Stomach (tissue), 9 donors: ENCODE data around the gene PKNOX2. TPM values are rescaled to one million over a fixed set of nuclear protein-coding genes. Genes with fewer than 3 reads are reported as not detected.
A peak's percentile ranks its signal among the peaks of the same experiment; 100 is the strongest.

Experiments used
- DNase-seq, 2 donors: peaks; one replicate each; pipeline versions ENCODE4 v3.0.0 to v3.0.0-alpha.2; 2013 to 2019
- H3K27ac ChIP-seq, 5 donors: fragments of 200-600 bp in 4 of 5; sonication (generic) in 4 of 5; one replicate each; pipeline ENCODE4 v1.5.1; 2013 to 2019; ENCODE audit warnings: mild to moderate bottlenecking in 1 of 5, moderate library complexity in 1 of 5
- H3K27me3 ChIP-seq, 3 donors: fragments of 200-600 bp; sonication (generic); one replicate each; pipeline ENCODE4 v1.5.1; 2017 to 2019; ENCODE audit warnings: mixed run types in 1 of 3
- H3K36me3 ChIP-seq, 4 donors: fragments of 200-600 bp; sonication (generic); 1 replicate in 3 of 4; 2 replicates in 1 of 4; pipeline ENCODE4 v1.5.1; 2016 to 2019
- H3K4me1 ChIP-seq, 4 donors: fragments of 200-600 bp; sonication (generic); one replicate each; pipeline ENCODE4 v1.5.1; 2016 to 2019
- H3K4me3 ChIP-seq, 4 donors: fragments of 200-600 bp; sonication (generic) in 3 of 4; one replicate each; pipeline ENCODE4 v1.5.1; 2016 to 2019; ENCODE audit warnings: mild to moderate bottlenecking in 1 of 4
- H3K9me3 ChIP-seq, 4 donors: fragments of 200-600 bp; sonication (generic); one replicate each; pipeline ENCODE4 v1.5.1; 2016 to 2019
- CTCF ChIP-seq, 7 experiments: fragments of 450-650 bp in 4 of 7; fragments of 200-600 bp in 3 of 7; sonication (generic) in 3 of 7; IDR thresholded peaks; one replicate each; pipeline ENCODE4 v1.5.1; 2016 to 2019; ENCODE audit warnings: antibody characterized with exemption in 7 of 7, control low read depth in 2 of 7, mild to moderate bottlenecking in 1 of 7
- EP300 ChIP-seq: sonication (generic); formaldehyde crosslinking; IDR thresholded peaks from one replicate; pipeline ENCODE4 v1.6.1; 2017; ENCODE audit warnings: antibody characterized with exemption
- POLR2A ChIP-seq, 4 donors: fragments of 450-650 bp; IDR thresholded peaks; one replicate each; pipeline ENCODE4 v1.6.1; 2016; ENCODE audit warnings: antibody characterized with exemption in 4 of 4, control low read depth in 2 of 4, mild to moderate bottlenecking in 1 of 4, moderate library complexity in 1 of 4
- POLR2AphosphoS5 ChIP-seq, 3 donors: sonication (generic); formaldehyde crosslinking; IDR thresholded peaks; one replicate each; pipeline ENCODE4 v1.6.1; 2016; ENCODE audit warnings: antibody characterized with exemption in 3 of 3
- WGBS, 5 donors: extraction: QIAGEN DNeasy Blood & Tissue Kit in 3 of 5; methylation state at CpG; one replicate each; pipeline versions ENCODE4 v1.1.5 to v1.1.7; 2013 to 2018; 5-methylcytosine and 5-hydroxymethylcytosine counted together
- intact Hi-C: fragments of 100-400 bp; cut with DNase I; formaldehyde crosslinking; loops from one replicate; pipeline ENCODE4 v1.15.1; 2023; ENCODE audit warnings: low total_unique reads
- polyA plus RNA-seq, 3 donors: library from polyadenylated mRNA; stranded (reverse); fragments of 200-250 nt; gene quantifications; one replicate each; pipeline ENCODE4 v1.2.3, GENCODE V29; 2013
- total RNA-seq, 5 donors: library from RNA; depleted of rRNA; stranded (reverse); fragments of >200 nt; gene quantifications; one replicate each; pipeline versions ENCODE4 v1.1.0 to v1.2.3, GENCODE V29; 2014 to 2016
- donor health status: healthy with polysubstance abuse.
- donor health status: Bipolar disorder and iron deficiency.
- donor health status: healthy.

Gene PKNOX2
- total and polyA plus RNA-seq, 8 donors: 0.83 to 4.9 (median 2.3) TPM; not detected in 1

GRCh38 chr11:125279676-125280418, 115.3 kb downstream of the PKNOX2 start:
- Histone ChIP-seq H3K4me1 (peaks cover 0 to 4% (median 0%) of the 10 kb centered on the region in 4 donors), H3K9me3 (no peaks in the 10 kb centered on the region), H3K27me3 (no peaks in the 10 kb centered on the region), H3K36me3 (no peaks in the 10 kb centered on the region), H3K4me3 (no peak overlapping the region), H3K27ac (no peak overlapping the region)
- intact Hi-C loops: no loop called here
- no peak for DNase-seq
- no peak for TF ChIP-seq POLR2AphosphoS5 (IDR thresholded peaks at IDR 0.05)
- 87 to 94% (median 91%) methylated on average over 8 of the region's 8 CpGs for WGBS, 5 donors

GRCh38 chr11:125280646-125281045, 116.1 kb downstream of the PKNOX2 start:
- no peaks in the 10 kb centered on the region for H3K27me3 ChIP-seq
- H3K36me3 ChIP-seq: no peaks in the 10 kb centered on the region
- TF ChIP-seq EP300 (no peak), POLR2A (IDR thresholded peaks at IDR 0.05) (no peak), POLR2AphosphoS5 (IDR thresholded peaks at IDR 0.05) (no peak)
- H3K4me3 ChIP-seq: no peak overlapping the region
- 75 to 90% (median 80%) methylated on average over 4 to 5 of the region's 5 CpGs for WGBS, 5 donors
- DNase-seq: no peak
- H3K27ac ChIP-seq: no peak overlapping the region
- intact Hi-C loops: no loop called here
- H3K4me1 ChIP-seq: peaks cover 0 to 4% (median 0%) of the 10 kb centered on the region in 4 donors
- no peaks in the 10 kb centered on the region for H3K9me3 ChIP-seq

- 70 to 78% (median 73%) methylated on average over 11 to 12 of the region's 12 CpGs for WGBS, 5 donors
Observed at GRCh38 chr11:125281831-125282595, 117.5 kb downstream of the PKNOX2 start.

GRCh38 chr11:125282596-125282914, 118.0 kb downstream of the PKNOX2 start:
- WGBS, 5 donors: 53 to 67% (median 55%) methylated on average over 3 of the region's 3 CpGs
- Histone ChIP-seq H3K36me3 (no peaks in the 10 kb centered on the region), H3K9me3 (no peaks in the 10 kb centered on the region), H3K27me3 (no peaks in the 10 kb centered on the region), H3K4me3 (no peak overlapping the region), H3K27ac (no peak overlapping the region), H3K4me1 (peaks cover 0 to 11% (median under 1%) of the 10 kb centered on the region in 4 donors)
- intact Hi-C loops: no loop called here
- DNase-seq: no peak
- no peak for TF ChIP-seq POLR2A (IDR thresholded peaks at IDR 0.05)
- TF ChIP-seq POLR2AphosphoS5 (IDR thresholded peaks at IDR 0.05): no peak
- no peak for TF ChIP-seq CTCF (IDR thresholded peaks at IDR 0.05)
- no peak for TF ChIP-seq EP300

More at GRCh38 chr11:125281831-125282595, 117.5 kb downstream of the PKNOX2 start:
- H3K4me3 ChIP-seq: no peak overlapping the region
- peaks cover 0 to 6% (median 0%) of the 10 kb centered on the region in 4 donors for H3K4me1 ChIP-seq
- H3K9me3 ChIP-seq: no peaks in the 10 kb centered on the region
- no peak for TF ChIP-seq CTCF (IDR thresholded peaks at IDR 0.05)
- TF ChIP-seq EP300: no peak
- TF ChIP-seq POLR2AphosphoS5 (IDR thresholded peaks at IDR 0.05): no peak
- TF ChIP-seq POLR2A (IDR thresholded peaks at IDR 0.05): no peak
- H3K36me3 ChIP-seq: no peaks in the 10 kb centered on the region
- no peak for DNase-seq
- no peaks in the 10 kb centered on the region for H3K27me3 ChIP-seq
- intact Hi-C loops: no loop called here
- H3K27ac ChIP-seq: no peak overlapping the region

- H3K4me1 ChIP-seq: peaks cover 0 to 25% (median 4%) of the 10 kb centered on the region in 4 donors
- intact Hi-C loops: no loop called here
- H3K27ac ChIP-seq: no peak overlapping the region
- no peak overlapping the region for H3K4me3 ChIP-seq
- H3K9me3 ChIP-seq: no peaks in the 10 kb centered on the region
- TF ChIP-seq EP300 (no peak), CTCF (IDR thresholded peaks at IDR 0.05) (no peak), POLR2AphosphoS5 (IDR thresholded peaks at IDR 0.05) (no peak), POLR2A (IDR thresholded peaks at IDR 0.05) (no peak)
- peak in 1 of 2 donors; percentile 42 for DNase-seq
- no peaks in the 10 kb centered on the region for H3K27me3 ChIP-seq
- no peaks in the 10 kb centered on the region for H3K36me3 ChIP-seq
- 67 to 82% (median 77%) methylated on average over 10 of the region's 10 CpGs for WGBS, 5 donors
Observed at GRCh38 chr11:125284245-125284850, 119.8 kb downstream of the PKNOX2 start.
